Measurements from ENCODE around the gene SLC8B1. TPM values are rescaled to one million over a fixed set of nuclear protein-coding genes. Genes with fewer than 3 reads are reported as not detected.

Gene SLC8B1
- total RNA-seq, 1 donor from 2014 or later = 44.6 TPM

DNA sequence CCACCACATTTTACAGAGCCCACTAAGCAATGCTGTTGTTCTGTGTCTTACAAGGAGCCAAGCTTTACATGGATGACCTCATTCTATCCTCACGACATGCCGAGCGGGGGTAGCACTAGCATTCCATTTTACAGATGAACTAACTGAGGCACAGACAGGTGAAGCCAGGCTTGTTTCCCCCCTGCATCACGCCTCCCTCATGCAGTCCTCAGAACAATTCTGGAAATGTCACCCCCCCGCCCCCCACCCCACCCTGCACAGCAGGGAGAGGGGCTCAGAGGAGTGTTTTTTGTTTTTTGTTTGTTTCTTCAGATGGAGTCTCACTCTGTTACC lies 1.5 kb downstream of the SLC8B1 start:
- H3K27ac Mint-ChIP-seq (ENCODE audit: unreplicated experiment) = no peak overlapping the region
- no peak overlapping the region for H3K4me3 Mint-ChIP-seq (ENCODE audit: unreplicated experiment)
- H3K9me3 Mint-ChIP-seq (ENCODE audit: unreplicated experiment) = no peaks in the 10 kb centered on the region
- peaks cover 17% of the 10 kb centered on the region for H3K36me3 Mint-ChIP-seq (ENCODE audit: low read depth, unreplicated experiment)
- TF ChIP-seq, protein P1, sequence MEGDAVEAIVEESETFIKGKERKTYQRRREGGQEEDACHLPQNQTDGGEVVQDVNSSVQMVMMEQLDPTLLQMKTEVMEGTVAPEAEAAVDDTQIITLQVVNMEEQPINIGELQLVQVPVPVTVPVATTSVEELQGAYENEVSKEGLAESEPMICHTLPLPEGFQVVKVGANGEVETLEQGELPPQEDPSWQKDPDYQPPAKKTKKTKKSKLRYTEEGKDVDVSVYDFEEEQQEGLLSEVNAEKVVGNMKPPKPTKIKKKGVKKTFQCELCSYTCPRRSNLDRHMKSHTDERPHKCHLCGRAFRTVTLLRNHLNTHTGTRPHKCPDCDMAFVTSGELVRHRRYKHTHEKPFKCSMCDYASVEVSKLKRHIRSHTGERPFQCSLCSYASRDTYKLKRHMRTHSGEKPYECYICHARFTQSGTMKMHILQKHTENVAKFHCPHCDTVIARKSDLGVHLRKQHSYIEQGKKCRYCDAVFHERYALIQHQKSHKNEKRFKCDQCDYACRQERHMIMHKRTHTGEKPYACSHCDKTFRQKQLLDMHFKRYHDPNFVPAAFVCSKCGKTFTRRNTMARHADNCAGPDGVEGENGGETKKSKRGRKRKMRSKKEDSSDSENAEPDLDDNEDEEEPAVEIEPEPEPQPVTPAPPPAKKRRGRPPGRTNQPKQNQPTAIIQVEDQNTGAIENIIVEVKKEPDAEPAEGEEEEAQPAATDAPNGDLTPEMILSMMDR (IDR thresholded peaks at IDR 0.05; ENCODE audit: unreplicated experiment) = no peak
- H3K4me1 Mint-ChIP-seq (ENCODE audit: unreplicated experiment) = peaks cover 21% of the 10 kb centered on the region
- no peak for DNase-seq (ENCODE audit: low spot score)
- peaks cover 1% of the 10 kb centered on the region for H3K27me3 Mint-ChIP-seq (ENCODE audit: unreplicated experiment)

DNA sequence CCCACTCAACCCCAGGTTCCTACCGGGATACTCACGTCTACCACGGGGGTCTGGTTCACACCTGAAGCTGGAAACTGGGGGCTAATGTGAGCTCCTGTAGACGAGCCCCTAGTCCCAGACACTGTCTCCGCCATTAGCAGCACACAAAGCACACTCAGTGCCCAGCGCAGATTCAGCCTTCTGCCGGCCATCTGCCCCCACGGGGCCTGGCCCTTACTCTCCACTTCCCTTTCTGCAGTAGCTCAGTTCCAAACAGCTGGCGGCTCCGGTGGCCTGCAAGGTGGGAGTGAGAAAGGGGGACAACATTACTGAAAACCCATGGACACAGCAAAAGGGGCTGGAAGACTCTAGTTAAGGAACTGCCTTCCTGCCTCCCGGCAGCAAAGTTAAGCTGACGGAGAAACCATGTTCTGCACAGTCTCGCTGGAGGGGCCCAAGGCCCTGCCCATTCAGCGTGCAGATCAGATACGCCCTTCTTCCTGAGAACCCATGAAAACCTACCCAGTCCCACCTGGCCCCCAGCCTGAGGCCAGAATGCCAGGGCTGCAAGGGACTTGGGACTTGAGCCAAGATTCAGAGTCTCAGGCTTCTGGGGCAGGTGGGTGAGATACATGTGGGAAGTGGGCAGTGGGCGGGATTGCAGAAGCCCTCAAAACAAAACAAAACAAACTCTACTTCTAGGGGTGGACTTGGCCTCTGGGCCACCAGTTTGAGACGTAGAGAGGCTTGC lies 2.1 kb downstream of the SLC8B1 start:
- H3K36me3 Mint-ChIP-seq (ENCODE audit: low read depth, unreplicated experiment) = peaks cover 20% of the 10 kb centered on the region
- no peak overlapping the region for H3K27ac Mint-ChIP-seq (ENCODE audit: unreplicated experiment)
- TF ChIP-seq, protein P1 (IDR thresholded peaks at IDR 0.05; ENCODE audit: unreplicated experiment) = no peak
- H3K4me3 Mint-ChIP-seq (ENCODE audit: unreplicated experiment) = no peak overlapping the region
- no peak for DNase-seq (ENCODE audit: low spot score)
- H3K27me3 Mint-ChIP-seq (ENCODE audit: unreplicated experiment) = peaks cover 1% of the 10 kb centered on the region
- peaks cover 24% of the 10 kb centered on the region for H3K4me1 Mint-ChIP-seq (ENCODE audit: unreplicated experiment)
- no peaks in the 10 kb centered on the region for H3K9me3 Mint-ChIP-seq (ENCODE audit: unreplicated experiment)

DNA sequence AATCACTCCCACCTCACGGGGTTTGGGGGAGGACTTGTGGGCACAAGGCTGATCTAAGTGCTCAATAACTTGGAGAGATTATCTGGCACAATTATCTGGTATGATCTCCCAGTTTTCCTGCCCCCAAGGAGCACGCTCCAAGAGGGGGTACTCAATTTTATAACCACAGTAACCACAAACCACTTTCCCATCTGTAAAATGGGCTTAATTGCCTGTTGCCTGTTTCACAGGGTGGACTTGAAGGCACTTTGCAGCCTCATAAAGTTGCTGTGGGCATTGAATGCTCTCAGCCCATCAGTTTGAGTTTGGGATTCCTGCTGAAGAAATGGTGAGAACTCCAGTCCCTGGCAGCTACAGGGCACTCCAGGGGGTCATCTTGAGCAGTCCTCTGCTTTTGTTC lies 4.4 kb downstream of the SLC8B1 start:
- DNase-seq (ENCODE audit: low spot score) = no peak
- peaks cover 3% of the 10 kb centered on the region for H3K27me3 Mint-ChIP-seq (ENCODE audit: unreplicated experiment)
- peaks cover 30% of the 10 kb centered on the region for H3K4me1 Mint-ChIP-seq (ENCODE audit: unreplicated experiment)
- H3K4me3 Mint-ChIP-seq (ENCODE audit: unreplicated experiment) = no peak overlapping the region
- peaks cover 20% of the 10 kb centered on the region for H3K36me3 Mint-ChIP-seq (ENCODE audit: low read depth, unreplicated experiment)
- TF ChIP-seq, protein P1 (IDR thresholded peaks at IDR 0.05; ENCODE audit: unreplicated experiment) = no peak
- H3K27ac Mint-ChIP-seq (ENCODE audit: unreplicated experiment) = no peak overlapping the region
- no peaks in the 10 kb centered on the region for H3K9me3 Mint-ChIP-seq (ENCODE audit: unreplicated experiment)

DNA sequence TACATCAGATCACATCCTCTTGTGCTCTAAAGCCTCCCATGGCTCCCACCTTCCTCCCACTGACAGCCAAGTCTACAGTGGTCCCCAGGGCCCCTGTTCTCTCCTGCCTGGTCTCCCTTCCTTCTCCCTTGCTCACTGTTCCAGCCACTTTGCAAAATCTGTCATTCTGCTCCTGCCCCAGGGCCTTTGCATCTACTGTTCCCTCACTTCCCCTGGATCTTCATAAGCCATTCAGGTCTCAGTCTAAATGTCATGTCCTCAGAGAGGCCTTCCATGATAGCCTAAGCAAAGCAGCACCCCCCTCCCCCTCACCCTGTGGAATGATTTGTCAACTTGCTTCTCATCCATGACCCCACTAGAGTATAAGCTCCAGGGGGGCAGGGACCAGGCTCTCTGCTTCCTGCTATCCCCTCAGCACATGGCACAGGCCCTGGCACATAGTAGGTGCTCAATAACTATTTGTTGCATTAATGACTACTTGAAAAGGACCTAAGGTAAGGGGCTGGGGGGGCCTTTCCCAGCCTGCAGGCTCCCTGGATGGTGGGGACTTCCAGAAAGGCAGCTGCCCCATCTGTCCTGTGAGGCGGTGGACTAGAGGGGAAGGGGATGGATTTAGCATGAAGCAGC lies 5.0 kb downstream of the SLC8B1 start:
- peaks cover 3% of the 10 kb centered on the region for H3K27me3 Mint-ChIP-seq (ENCODE audit: unreplicated experiment)
- TF ChIP-seq, protein P1 (IDR thresholded peaks at IDR 0.05; ENCODE audit: unreplicated experiment) = no peak
- DNase-seq (ENCODE audit: low spot score) = no peak
- H3K36me3 Mint-ChIP-seq (ENCODE audit: low read depth, unreplicated experiment) = peaks cover 20% of the 10 kb centered on the region
- H3K9me3 Mint-ChIP-seq (ENCODE audit: unreplicated experiment) = no peaks in the 10 kb centered on the region
- H3K4me1 Mint-ChIP-seq (ENCODE audit: unreplicated experiment) = peaks cover 30% of the 10 kb centered on the region
- peak overlapping the region; percentile 32 for H3K27ac Mint-ChIP-seq (ENCODE audit: unreplicated experiment)
- no peak overlapping the region for H3K4me3 Mint-ChIP-seq (ENCODE audit: unreplicated experiment)

Measured in endothelial cell (in vitro differentiated cells).